Measurements from ENCODE around the gene SYNGR3.

DNA sequence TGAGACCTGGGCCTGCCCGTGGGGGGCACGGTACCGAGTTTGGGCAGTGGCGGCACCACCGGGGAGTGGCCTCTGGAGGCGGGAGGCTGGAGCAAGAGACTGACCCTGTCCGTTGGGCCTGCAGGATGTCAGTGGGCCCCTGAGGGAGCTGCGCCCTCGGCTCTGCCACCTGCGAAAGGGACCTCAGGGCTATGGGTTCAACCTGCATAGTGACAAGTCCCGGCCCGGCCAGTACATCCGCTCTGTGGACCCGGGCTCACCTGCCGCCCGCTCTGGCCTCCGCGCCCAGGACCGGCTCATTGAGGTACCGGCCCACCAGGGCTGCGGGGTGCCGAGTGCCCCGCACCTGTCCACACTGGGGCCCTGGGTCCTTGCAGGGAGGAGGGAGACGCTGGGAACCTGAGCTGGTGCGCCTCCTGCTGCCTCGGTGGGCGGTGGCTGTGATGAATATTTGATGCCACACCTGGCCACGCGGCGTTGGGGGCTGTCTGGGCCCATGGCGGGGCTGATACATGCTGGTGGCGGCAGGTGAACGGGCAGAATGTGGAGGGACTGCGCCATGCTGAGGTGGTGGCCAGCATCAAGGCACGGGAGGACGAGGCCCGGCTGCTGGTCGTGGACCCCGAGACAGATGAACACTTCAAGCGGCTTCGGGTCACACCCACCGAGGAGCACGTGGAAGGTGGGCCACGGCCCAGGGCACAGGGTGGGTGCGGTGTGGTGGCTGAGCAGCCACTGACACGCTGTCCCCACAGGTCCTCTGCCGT lies 46.6 kb downstream of the SYNGR3 start:
- TF ChIP-seq ZNF274 (IDR thresholded peaks at IDR 0.05; ENCODE audit: low read depth, low read length) (no peak), YY1 (IDR thresholded peaks at IDR 0.05; ENCODE audit: insufficient read depth, insufficient read length) (no peak)

Measured in NT2/D1 (cell line).